ENCODE measurements around the gene HOXB3.

DNA sequence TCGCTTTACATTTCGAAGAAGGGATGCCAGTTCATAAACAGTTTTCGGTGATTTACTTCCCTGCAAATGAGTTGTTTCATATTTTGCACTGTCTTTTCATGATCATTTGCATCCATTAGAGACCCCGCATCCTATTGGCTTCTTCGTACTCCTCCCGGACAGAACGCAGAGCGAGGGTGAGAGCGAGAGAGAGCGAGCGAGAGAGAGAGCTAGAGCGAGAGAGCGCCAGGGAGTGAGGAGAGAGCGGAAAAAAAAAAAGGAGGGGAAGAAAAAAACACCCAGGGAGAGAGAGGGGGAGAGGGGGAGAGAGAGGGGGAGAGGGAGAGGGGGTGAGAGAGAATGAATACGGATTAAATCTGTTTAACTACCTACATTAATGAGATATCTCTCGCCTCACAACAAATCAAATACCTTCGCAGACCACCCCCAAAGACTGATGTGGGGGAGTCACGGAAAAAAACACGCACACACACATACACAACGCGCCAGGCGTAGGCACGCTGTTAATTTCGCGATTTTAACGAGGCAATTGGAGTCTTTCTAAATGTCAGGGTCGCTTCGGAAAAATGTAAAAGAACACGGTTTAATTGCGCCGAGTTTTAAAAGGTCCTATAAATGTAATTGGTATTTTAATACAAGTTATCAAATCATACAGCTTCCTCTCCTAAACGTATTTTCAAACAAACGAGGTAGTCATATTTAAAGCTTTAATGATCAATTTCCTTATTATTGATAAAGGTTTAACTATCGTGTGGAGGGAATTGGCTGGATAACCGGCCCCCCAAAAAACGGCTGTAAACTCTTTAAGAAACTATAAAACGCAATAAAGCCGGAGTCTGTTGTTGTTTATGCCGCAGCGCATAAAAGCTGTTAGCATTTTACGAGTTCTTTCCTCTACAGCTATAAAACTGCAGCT, 25.3 kb upstream of the HOXB3 start, which contains the start of gene HOXB8:
- no peak for TF ChIP-seq POLR2A (IDR thresholded peaks at IDR 0.05)
- TF ChIP-seq, protein P1, sequence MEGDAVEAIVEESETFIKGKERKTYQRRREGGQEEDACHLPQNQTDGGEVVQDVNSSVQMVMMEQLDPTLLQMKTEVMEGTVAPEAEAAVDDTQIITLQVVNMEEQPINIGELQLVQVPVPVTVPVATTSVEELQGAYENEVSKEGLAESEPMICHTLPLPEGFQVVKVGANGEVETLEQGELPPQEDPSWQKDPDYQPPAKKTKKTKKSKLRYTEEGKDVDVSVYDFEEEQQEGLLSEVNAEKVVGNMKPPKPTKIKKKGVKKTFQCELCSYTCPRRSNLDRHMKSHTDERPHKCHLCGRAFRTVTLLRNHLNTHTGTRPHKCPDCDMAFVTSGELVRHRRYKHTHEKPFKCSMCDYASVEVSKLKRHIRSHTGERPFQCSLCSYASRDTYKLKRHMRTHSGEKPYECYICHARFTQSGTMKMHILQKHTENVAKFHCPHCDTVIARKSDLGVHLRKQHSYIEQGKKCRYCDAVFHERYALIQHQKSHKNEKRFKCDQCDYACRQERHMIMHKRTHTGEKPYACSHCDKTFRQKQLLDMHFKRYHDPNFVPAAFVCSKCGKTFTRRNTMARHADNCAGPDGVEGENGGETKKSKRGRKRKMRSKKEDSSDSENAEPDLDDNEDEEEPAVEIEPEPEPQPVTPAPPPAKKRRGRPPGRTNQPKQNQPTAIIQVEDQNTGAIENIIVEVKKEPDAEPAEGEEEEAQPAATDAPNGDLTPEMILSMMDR (IDR thresholded peaks at IDR 0.05 in 4 of 5, conservative IDR thresholded peaks at IDR 0.05 in 1 of 5): no peak

All from gastrocnemius medialis (tissue), 4 donors.